Fibroblast of lung (primary cell): ENCODE results near the gene DPP6. TPM values are rescaled to one million over a fixed set of nuclear protein-coding genes. Genes with fewer than 3 reads are reported as not detected.

Source experiments
- DNase-seq, 2 donors: peaks; one replicate each; pipeline versions ENCODE4 v3.0.0 to v3.0.0-alpha.2; 2010; ENCODE audit warnings: low read depth in 2 of 2
- H2AFZ ChIP-seq: 2 replicates; pipeline ENCODE4 v1.5.1; 2012; ENCODE audit warnings: low read length, control low read depth, inconsistent platforms
- H3K27ac ChIP-seq: 2 replicates; pipeline ENCODE4 v1.5.1; 2011; ENCODE audit warnings: low read length, control low read depth; ENCODE audit not compliant: insufficient read depth
- H3K27me3 ChIP-seq: 2 replicates; pipeline ENCODE4 v1.5.1; 2011; ENCODE audit warnings: mild to moderate bottlenecking, low read length; ENCODE audit not compliant: control insufficient read depth, insufficient read depth
- H3K36me3 ChIP-seq: 2 replicates; pipeline ENCODE4 v1.5.1; 2011; ENCODE audit warnings: low read length; ENCODE audit not compliant: control insufficient read depth, insufficient read depth
- H3K4me1 ChIP-seq: 2 replicates; pipeline ENCODE4 v1.5.1; 2011; ENCODE audit warnings: low read length; ENCODE audit not compliant: control insufficient read depth, insufficient read depth; ENCODE audit errors: extremely low read depth
- H3K4me2 ChIP-seq: 2 replicates; pipeline ENCODE4 v1.5.1; 2011; ENCODE audit warnings: low read length, control low read depth; ENCODE audit not compliant: insufficient read depth; ENCODE audit errors: extremely low read depth
- H3K4me3 ChIP-seq, 4 experiments: fragments of 200-600 bp in 1 of 4; sonication (generic) in 1 of 4; replicated peaks in 1 of 4; 2 replicates each; pipeline ENCODE4 v1.5.1; 2011 to 2016; ENCODE audit warnings: low read length in 4 of 4, low read depth in 3 of 4, mild to moderate bottlenecking in 3 of 4, control low read depth in 2 of 4, inconsistent platforms in 1 of 4, mixed read lengths in 1 of 4; ENCODE audit not compliant: insufficient read depth in 1 of 4; ENCODE audit errors: control extremely low read depth in 1 of 4
- H3K79me2 ChIP-seq: 2 replicates; pipeline ENCODE4 v1.5.1; 2012; ENCODE audit warnings: mild to moderate bottlenecking, low read length, inconsistent platforms; ENCODE audit not compliant: control insufficient read depth, insufficient read depth
- H3K9ac ChIP-seq: 2 replicates; pipeline ENCODE4 v1.5.1; 2011; ENCODE audit warnings: mild to moderate bottlenecking, low read length, control low read depth; ENCODE audit not compliant: insufficient read depth
- H3K9me3 ChIP-seq: 2 replicates; pipeline ENCODE4 v1.5.1; 2012; ENCODE audit warnings: low read depth, low read length; ENCODE audit not compliant: control insufficient read depth, insufficient read depth
- H4K20me1 ChIP-seq: 2 replicates; pipeline ENCODE4 v1.5.1; 2011; ENCODE audit warnings: low read length; ENCODE audit not compliant: control insufficient read depth, insufficient read depth; ENCODE audit errors: extremely low read depth
- CTCF ChIP-seq, 2 donors: IDR thresholded peaks in 1 of 2; conservative IDR thresholded peaks in 1 of 2; 1 replicate in 1 of 2; 2 replicates in 1 of 2; pipeline ENCODE4 v1.5.1; 2011 to 2012; ENCODE audit warnings: low read length in 2 of 2, control low read depth in 1 of 2, inconsistent platforms in 1 of 2, low read depth in 1 of 2, mild to moderate bottlenecking in 1 of 2
- EZH2 ChIP-seq: IDR thresholded peaks from 2 replicates; pipeline ENCODE4 v1.5.1; 2012; ENCODE audit warnings: low read length, control low read depth, mild to moderate bottlenecking; ENCODE audit errors: missing control alignments
- polyA plus RNA-seq, 2 donors: library from polyadenylated mRNA; depleted of rRNA in 1 of 2; stranded (reverse) in 1 of 2; unstranded in 1 of 2; fragments of >200 nt; gene quantifications; 2 replicates each; pipeline ENCODE4 v1.2.1, GENCODE V29; 2011 to 2012; ENCODE audit warnings: missing spikeins in 1 of 2
- total RNA-seq: library from RNA; depleted of rRNA; stranded (reverse); fragments of >200 nt; gene quantifications from 2 replicates; pipeline ENCODE4 v1.2.1, GENCODE V29; 2014

DPP6 gene
- total and polyA plus RNA-seq, 2 donors (not counting 1 experiment from before 2014, with no cell fraction given) = not detected

- DNase-seq = no peak
- TF ChIP-seq CTCF (conservative IDR thresholded peaks at IDR 0.05 in 1 of 2, IDR thresholded peaks at IDR 0.05 in 1 of 2; ENCODE audit: low read depth in 1 of 2, low read length in 2 of 2) (no peak), EZH2 (no peak)
- Histone ChIP-seq H3K4me3 (no peak overlapping the region), H3K36me3 (no peaks in the 10 kb centered on the region), H3K9me3 (no peaks in the 10 kb centered on the region), H3K4me1 (no peaks in the 10 kb centered on the region), H3K4me2 (no peak overlapping the region), H4K20me1 (no peaks in the 10 kb centered on the region), H3K79me2 (no peaks in the 10 kb centered on the region), H2AFZ (no peak overlapping the region), H3K27me3 (no peaks in the 10 kb centered on the region), H3K9ac (no peak overlapping the region), H3K27ac (no peak overlapping the region)
Measured at GRCh38 chr7:154853063-154853726, 801.0 kb downstream of the DPP6 start.

GRCh38 chr7:154853727-154854095 lies 801.5 kb downstream of the DPP6 start:
- Histone ChIP-seq H3K79me2 (no peaks in the 10 kb centered on the region), H3K27me3 (no peaks in the 10 kb centered on the region), H3K4me2 (no peak overlapping the region), H3K36me3 (no peaks in the 10 kb centered on the region), H3K4me1 (no peaks in the 10 kb centered on the region), H3K9ac (no peak overlapping the region), H2AFZ (no peak overlapping the region), H3K27ac (no peak overlapping the region), H3K9me3 (no peaks in the 10 kb centered on the region), H4K20me1 (no peaks in the 10 kb centered on the region), H3K4me3 (no peak overlapping the region)
- DNase-seq = peak in 1 of 2 donors; percentile 6
- no peak for TF ChIP-seq CTCF (conservative IDR thresholded peaks at IDR 0.05 in 1 of 2, IDR thresholded peaks at IDR 0.05 in 1 of 2; ENCODE audit: low read depth in 1 of 2, low read length in 2 of 2)

GRCh38 chr7:154854836-154855235 lies 802.6 kb downstream of the DPP6 start:
- Histone ChIP-seq H3K4me3 (no peak overlapping the region), H3K36me3 (no peaks in the 10 kb centered on the region), H3K4me2 (no peak overlapping the region), H2AFZ (no peak overlapping the region), H4K20me1 (no peaks in the 10 kb centered on the region), H3K79me2 (no peaks in the 10 kb centered on the region), H3K9ac (no peak overlapping the region), H3K9me3 (no peaks in the 10 kb centered on the region), H3K27me3 (no peaks in the 10 kb centered on the region), H3K27ac (no peak overlapping the region), H3K4me1 (no peaks in the 10 kb centered on the region)
- TF ChIP-seq CTCF (conservative IDR thresholded peaks at IDR 0.05 in 1 of 2, IDR thresholded peaks at IDR 0.05 in 1 of 2; ENCODE audit: low read depth in 1 of 2, low read length in 2 of 2) (no peak), EZH2 (no peak)
- no peak for DNase-seq
